Left ventricle myocardium inferior (tissue), 1 donor: Measurements from ENCODE around the gene CDK17. TPM values are rescaled to one million over a fixed set of nuclear protein-coding genes. Genes with fewer than 3 reads are reported as not detected.

Experiments
- DNase-seq: peaks from one replicate; pipeline ENCODE4 v3.0.0-alpha.2; 2020
- H3K27ac ChIP-seq: fragments of 200-600 bp; replicated peaks from 2 replicates; pipeline ENCODE4 v1.8.0; 2021
- H3K27me3 ChIP-seq: fragments of 200-600 bp; 2 replicates; pipeline ENCODE4 v1.8.0; 2021; ENCODE audit warnings: low read depth
- H3K36me3 ChIP-seq: fragments of 200-600 bp; 2 replicates; pipeline ENCODE4 v1.8.0; 2021
- H3K4me1 ChIP-seq: fragments of 200-600 bp; 2 replicates; pipeline ENCODE4 v1.8.0; 2021
- H3K4me3 ChIP-seq: fragments of 200-600 bp; 2 replicates; pipeline ENCODE4 v1.8.0; 2021; ENCODE audit warnings: mild to moderate bottlenecking, moderate library complexity
- H3K9me3 ChIP-seq: fragments of 200-600 bp; replicated peaks from 2 replicates; pipeline ENCODE4 v1.8.0; 2021
- CTCF ChIP-seq: fragments of 200-600 bp; IDR thresholded peaks from 2 replicates; pipeline ENCODE4 v1.8.0; 2021; ENCODE audit warnings: antibody characterized with exemption, mild to moderate bottlenecking, borderline replicate concordance
- intact Hi-C: fragments of 100-400 bp; cut with micrococcal nuclease; formaldehyde crosslinking; loops from one replicate; pipeline ENCODE4 v1.11.0; 2022
- total RNA-seq: library from RNA; stranded (reverse); fragmentation: NEBNext Ultra II Directional; extraction: Animal tissue kit (Norgen Biotek cat#: 25700); gene quantifications from one replicate; pipeline ENCODE4 v1.2.1, GENCODE V29; 2021
- donor health status: DM: no; HTN: yes; CAD: no; lungs with severe emphysema.

CDK17 gene
- total RNA-seq, 1 donor from 2014 or later = 15.9 TPM

- intact Hi-C loops = no loop called here
- TF ChIP-seq CTCF = peak; percentile 48
- peaks cover 75% of the 10 kb centered on the region for H3K4me1 ChIP-seq
Observed at GRCh38 chr12:96399120-96399918, 920 bp downstream of the CDK17 start.

GRCh38 chr12:96398424-96399119, 1.7 kb downstream of the CDK17 start:
- peak overlapping the region; percentile 96 for H3K27ac ChIP-seq
- H3K36me3 ChIP-seq = no peaks in the 10 kb centered on the region
- peak overlapping the region; percentile 90 for H3K4me3 ChIP-seq
- no peak for TF ChIP-seq CTCF
- no peak for DNase-seq
- H3K27me3 ChIP-seq = no peaks in the 10 kb centered on the region
- H3K9me3 ChIP-seq = no peaks in the 10 kb centered on the region
- H3K4me1 ChIP-seq = peaks cover 81% of the 10 kb centered on the region
- intact Hi-C loops = no loop called here

More at GRCh38 chr12:96399120-96399918, 920 bp downstream of the CDK17 start:
- Histone ChIP-seq H3K9me3 (no peaks in the 10 kb centered on the region), H3K27ac (peak overlapping the region; percentile 96), H3K4me3 (peak overlapping the region; percentile 90), H3K27me3 (no peaks in the 10 kb centered on the region), H3K36me3 (no peaks in the 10 kb centered on the region)
- peak; percentile 81 for DNase-seq

- Histone ChIP-seq H3K9me3 (no peaks in the 10 kb centered on the region), H3K4me3 (peak overlapping the region; percentile 90), H3K27me3 (no peaks in the 10 kb centered on the region), H3K36me3 (no peaks in the 10 kb centered on the region), H3K27ac (peak overlapping the region; percentile 96), H3K4me1 (peaks cover 88% of the 10 kb centered on the region)
- TF ChIP-seq CTCF = no peak
- intact Hi-C loops = no loop called here
- DNase-seq = no peak
Observed at GRCh38 chr12:96397756-96398423, 2.3 kb downstream of the CDK17 start.

GRCh38 chr12:96396914-96397313, 3.3 kb downstream of the CDK17 start:
- no peaks in the 10 kb centered on the region for H3K36me3 ChIP-seq
- peak overlapping the region; percentile 96 for H3K27ac ChIP-seq
- DNase-seq = no peak
- TF ChIP-seq CTCF = no peak
- intact Hi-C loops = no loop called here
- peaks cover 96% of the 10 kb centered on the region for H3K4me1 ChIP-seq
- no peaks in the 10 kb centered on the region for H3K27me3 ChIP-seq
- peak overlapping the region; percentile 90 for H3K4me3 ChIP-seq
- no peaks in the 10 kb centered on the region for H3K9me3 ChIP-seq

- Histone ChIP-seq H3K4me1 (peaks cover 93% of the 10 kb centered on the region), H3K27me3 (no peaks in the 10 kb centered on the region), H3K9me3 (no peaks in the 10 kb centered on the region), H3K36me3 (no peaks in the 10 kb centered on the region), H3K27ac (peak overlapping the region; percentile 96), H3K4me3 (no peak overlapping the region)
- no peak for TF ChIP-seq CTCF
- intact Hi-C loops = no loop called here
- DNase-seq = no peak
Observed at GRCh38 chr12:96396209-96396608, 4.0 kb downstream of the CDK17 start.
